GM19372 (cell line): ENCODE results near the gene VWA8.
"Not testable (repeated sequence)": the region's sequence is repeated elsewhere in the genome, so short reads cannot be mapped to it uniquely, and the experiment has no call there.

Experiments
- ATAC-seq: cut with Tn5 transposase; IDR thresholded peaks from one replicate; pipeline ENCODE4 v1.9.1; 2021; ENCODE audit warnings: mild to moderate bottlenecking, low read depth, moderate library complexity; ENCODE audit not compliant: unreplicated experiment

The VWA8 gene

GRCh38 chr13:41812237-41812636 is 148.7 kb downstream of the VWA8 start:
- no peak for ATAC-seq

- no peak for ATAC-seq
Observed at GRCh38 chr13:41811588-41812021, 149.3 kb downstream of the VWA8 start.

DNA sequence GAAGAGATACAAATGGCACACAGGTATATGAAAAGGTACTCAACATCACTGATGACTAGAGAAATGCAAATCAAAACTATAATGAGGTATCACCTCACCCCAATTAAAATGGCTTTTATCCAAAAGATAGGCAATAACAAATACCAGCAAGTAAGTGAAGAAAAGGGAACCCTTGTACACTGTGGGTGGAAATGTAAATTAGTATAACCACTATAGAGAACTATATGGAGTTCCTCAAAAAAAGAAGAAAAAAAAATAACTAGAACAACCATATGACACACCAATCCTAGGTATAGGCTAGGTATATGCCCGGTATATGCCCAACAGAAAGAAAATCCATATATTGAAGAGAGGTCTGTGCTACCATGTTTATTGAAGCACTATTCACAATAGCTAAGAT is 150.9 kb downstream of the VWA8 start:
- ATAC-seq: no peak

GRCh38 chr13:41803445-41803735 is 157.5 kb downstream of the VWA8 start:
- ATAC-seq: not testable (repeated sequence)

- no peak for ATAC-seq
Observed at GRCh38 chr13:41802684-41803444, 158.0 kb downstream of the VWA8 start.

DNA sequence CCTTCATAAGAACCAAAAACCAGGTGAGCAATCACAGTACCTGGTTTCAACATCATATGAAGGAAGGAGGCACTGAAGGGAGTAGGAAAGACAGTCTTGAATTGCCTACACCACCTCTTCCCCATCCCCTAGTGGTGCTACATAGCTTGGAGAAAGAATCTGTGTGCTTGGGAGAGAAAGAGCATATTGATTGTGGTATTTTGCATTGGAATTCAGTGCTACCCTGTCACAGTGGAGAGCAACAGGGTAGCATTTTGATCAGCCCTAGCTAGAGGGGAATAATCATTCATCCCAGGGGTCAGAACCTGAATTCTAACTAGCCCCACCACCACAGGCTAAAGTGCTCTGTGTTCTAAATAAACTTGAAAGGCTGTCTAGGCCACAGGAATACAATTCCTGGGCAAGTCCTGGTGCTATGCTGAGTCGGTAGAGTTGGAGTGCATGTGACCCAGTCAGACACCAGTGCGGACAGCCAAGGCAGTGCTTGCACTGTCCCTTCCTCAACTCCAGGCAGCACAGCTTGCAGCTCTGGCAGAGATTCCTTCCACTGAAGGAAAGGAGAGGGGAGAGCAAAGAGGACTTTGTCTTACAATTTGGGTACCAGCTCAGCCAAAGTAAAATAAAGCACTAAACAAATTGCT is 158.7 kb downstream of the VWA8 start:
- ATAC-seq: no peak

- ATAC-seq: no peak
Observed at GRCh38 chr13:41791056-41791455, 169.9 kb downstream of the VWA8 start.

DNA sequence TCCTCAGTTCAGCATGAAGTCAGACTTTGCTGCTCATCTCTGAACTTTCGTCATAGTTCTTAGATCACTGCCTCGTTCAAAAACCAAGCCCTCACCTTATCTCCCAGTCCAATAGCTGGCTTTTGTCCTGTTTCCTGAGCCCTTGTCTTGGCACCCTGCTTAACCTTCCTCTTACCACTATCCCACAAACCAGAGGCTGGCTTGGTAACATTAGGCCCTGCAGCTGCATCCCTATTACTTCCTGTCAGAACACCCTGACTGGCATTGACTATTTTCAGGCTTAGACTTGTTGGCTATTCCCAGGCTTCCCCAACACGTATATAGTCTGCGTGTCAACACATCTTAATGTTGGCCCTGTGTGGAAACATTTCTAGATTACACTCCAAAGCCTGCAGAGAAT is 172.4 kb downstream of the VWA8 start:
- ATAC-seq: no peak

DNA sequence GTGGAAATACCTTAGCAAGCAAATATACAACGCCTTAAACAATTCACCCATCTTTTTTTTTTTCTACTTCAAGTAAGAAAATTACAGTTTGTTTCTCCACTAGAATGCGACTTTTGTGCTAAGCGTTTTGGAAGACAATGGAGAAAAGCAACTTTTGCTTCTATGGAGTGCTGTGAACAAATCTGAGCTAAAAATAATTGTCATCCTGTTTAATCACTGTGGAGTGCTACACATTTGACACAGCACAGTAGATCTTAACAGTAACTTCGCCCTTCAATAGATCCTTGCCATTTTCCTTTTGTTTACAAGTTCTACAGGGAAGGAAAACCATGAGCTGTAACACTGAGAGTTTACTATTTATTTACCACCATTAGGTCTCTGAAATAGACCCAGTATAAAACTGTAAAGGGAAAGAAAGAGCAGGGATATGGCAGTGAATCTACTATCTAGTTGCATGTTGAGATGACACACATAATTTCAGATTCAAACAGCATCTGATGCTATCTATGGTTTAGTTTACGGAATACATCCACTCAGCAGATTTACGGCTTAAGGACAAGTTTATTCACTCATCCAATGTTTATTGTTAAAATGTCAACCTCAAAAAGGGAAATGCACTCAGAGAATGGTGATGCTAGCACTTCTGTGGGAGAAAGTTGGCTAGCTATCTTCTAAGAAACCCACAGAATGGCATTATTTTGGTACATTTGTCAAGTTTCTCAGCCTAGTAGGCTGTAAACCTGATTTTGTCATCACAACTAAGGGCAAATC is 175.3 kb downstream of the VWA8 start:
- ATAC-seq: no peak

DNA sequence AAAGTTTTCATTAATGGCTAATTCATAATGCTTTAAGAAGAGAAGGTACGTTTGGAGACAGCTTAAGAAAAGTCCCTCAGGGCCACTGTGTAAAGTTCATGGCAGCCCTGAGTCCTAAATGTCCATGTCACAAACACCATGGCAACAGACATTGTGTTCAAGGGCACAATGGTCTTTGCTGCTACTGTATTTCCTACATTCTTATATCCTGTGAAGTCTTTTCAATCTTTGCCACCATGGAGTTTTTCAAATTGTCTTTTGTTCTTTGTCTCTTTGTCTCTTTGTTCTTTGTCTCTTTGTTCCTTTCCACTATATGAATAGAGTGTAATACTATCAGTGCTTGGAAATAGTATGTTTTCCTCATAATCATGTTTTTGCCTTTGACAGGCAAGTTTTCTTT is 178.8 kb downstream of the VWA8 start:
- ATAC-seq: no peak

DNA sequence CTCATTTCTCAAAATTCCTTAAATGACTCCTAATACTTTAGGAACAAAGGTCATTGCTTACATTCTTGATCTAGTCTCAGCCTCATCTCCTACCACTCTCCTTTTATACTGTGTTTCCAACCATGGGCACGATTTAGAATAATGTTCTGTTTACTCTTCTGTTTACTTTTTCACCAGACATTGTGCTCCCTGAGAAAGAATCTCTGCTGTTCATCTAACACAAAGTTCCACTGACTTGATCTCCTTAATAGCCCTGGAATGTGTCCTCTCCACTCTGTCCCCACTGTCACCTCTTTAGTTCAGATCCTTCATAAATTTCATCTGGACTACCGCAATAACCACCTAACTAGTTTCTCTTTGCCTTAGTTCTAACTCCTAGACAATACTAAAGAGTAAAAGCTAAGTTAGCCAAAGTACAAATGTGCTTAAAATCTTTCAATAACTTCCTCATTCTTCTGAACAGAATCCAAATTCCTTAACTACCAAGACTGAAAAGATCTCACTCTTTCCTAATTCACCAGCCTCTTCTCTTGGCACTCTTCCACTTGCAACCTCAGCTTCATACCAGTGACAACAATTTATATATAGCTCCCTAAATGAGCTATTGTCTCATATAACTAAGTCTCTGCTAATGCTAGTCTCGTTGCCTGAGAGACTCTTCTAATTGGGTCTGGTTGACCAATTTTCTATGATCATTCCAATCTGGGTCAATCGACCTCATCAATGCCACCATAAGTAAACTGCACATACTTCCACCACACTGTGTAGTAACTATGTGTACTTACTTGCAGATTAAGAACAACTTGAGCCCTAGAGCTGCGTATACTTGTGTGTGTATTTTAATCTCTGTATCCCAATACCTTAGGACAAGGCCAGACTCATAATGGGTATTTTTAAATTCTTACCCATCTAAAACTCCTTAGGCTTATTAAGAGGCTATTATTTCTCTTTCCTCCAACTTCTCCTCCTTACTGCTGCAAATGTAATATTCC is 179.9 kb downstream of the VWA8 start:
- no peak for ATAC-seq

DNA sequence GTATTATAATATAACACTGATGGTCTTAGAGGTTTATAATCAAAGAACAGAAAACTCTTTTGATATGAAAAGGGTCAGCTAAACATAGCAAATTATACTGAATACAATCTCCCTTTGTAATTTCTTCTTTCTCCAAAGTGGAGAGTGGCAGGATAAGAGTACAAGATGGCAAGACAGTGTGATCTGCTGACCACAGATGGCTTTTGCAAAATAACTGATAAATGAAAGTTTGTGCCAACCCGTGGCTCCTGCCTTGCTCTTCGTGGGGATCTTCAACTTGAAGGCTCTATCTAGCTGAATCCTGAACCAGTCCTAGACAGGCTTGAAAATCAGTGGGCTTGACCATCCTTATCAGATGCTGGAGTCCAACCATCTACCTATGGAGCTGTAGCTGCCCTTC is 185.7 kb downstream of the VWA8 start:
- no peak for ATAC-seq

DNA sequence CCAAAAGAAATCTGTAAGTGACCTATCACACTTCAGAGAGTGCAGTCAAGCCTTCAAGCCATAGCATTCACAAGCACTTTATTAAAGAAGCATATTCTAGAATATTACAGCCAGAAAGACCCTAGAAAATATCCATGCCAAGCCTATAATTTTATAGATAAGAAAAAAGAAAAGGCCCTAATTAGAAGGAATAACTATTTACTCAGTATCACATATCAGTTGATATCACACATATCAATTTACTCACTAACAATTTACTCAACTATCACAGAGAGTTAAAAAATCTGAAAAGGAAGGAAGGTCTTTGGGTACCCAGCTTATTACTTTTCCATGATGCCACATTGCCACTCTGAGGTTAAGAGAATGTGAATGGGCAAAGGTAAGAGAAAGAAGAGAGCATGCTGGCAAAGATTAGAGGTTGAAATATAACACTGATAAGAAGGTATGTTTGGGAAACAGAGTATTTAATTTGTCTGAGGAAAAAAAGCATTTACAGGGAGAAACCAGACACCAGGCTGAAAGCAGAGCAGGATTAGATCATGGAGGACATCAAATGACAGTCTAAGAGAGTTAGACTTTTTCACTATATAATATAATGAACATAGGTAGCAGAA is 186.2 kb downstream of the VWA8 start:
- no peak for ATAC-seq

GRCh38 chr13:41767801-41768200 is 193.1 kb downstream of the VWA8 start:
- ATAC-seq: no peak

GRCh38 chr13:41766439-41766838 is 194.5 kb downstream of the VWA8 start:
- no peak for ATAC-seq

DNA sequence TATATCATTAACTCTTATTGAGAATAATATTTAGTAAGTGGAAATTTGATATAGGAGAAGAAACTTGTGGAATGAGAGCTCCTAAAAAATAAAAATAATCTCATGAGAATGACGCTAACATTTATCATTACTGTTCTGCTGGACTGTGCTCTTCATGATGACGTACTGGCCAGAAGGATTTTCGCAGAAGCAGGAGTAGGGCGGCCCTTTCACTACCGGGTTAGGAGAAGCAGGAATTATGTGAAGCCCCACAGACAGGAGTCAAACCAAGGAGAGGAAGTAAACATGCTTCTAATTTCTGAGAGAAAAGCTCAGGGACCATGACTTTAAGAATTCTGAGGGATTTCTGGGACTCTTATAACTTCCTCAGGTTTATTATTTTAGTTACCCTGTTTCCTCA is 195.1 kb downstream of the VWA8 start:
- no peak for ATAC-seq

DNA sequence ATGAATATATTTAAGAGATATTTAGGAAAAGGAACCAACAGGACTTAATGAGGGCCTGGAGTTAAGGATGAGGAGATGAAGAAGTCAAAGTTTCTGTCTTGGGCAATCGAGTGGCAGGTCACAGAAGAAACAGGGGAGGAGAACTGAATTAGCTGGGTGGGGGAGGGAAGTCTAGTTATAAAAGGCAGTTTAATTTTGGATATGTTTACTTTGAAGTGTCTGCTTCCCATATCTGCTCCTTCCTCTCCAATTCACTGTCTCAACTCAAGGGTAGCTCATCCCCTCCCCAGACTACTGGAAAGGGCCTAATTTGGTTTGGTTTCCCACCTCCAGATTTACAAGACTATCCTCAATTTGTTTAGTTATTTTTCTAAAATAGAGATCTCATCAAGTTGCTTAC is 195.9 kb downstream of the VWA8 start:
- no peak for ATAC-seq

GRCh38 chr13:41764558-41764957 is 196.4 kb downstream of the VWA8 start:
- no peak for ATAC-seq

GRCh38 chr13:41763782-41764181 is 197.1 kb downstream of the VWA8 start:
- ATAC-seq: no peak

- ATAC-seq: no peak
Observed at GRCh38 chr13:41762796-41763195, 198.1 kb downstream of the VWA8 start.
